ENCODE measurements around the gene DEPDC1.
"Not testable (repeated sequence)": the region's sequence is repeated elsewhere in the genome, so short reads cannot be mapped to it uniquely, and the experiment has no call there.

The DEPDC1 gene

DNA sequence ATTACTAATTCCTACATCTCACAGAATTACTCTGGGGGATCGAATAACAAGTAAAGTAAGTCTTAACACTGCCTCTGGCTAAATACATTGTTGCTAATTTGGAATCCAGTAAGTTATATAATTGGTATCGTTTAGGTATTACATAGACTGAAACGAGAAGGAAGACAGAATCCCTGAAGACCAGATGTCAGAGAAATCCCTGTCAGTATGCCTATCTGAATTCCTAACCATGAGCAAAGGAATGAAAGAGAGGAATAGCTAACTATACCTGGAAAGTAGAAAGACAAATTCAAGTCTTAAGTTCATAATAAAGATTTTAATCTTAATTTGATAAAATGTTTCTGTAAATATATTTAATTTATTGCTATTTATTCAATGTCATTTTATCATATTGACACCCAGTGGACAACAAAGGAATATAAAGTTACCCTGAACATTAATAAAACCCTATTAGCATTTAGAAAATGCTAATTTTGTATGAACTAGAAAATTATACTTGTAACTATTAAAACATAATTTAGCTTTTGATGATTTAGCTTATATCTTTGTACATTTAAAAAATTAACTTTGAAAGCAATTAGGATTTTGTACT is 11.4 kb downstream of the DEPDC1 start:
- peaks cover 79% of the 10 kb centered on the region for H3K36me3 Mint-ChIP-seq (ENCODE audit: low read depth)
- no peaks in the 10 kb centered on the region for H3K27me3 Mint-ChIP-seq (ENCODE audit: low read depth, poor library complexity)
- no peak overlapping the region for H3K27ac Mint-ChIP-seq
- no peaks in the 10 kb centered on the region for H3K4me1 Mint-ChIP-seq
- no peak overlapping the region for H3K4me3 Mint-ChIP-seq
- DNase-seq, result no peak
- TF ChIP-seq, protein P1, sequence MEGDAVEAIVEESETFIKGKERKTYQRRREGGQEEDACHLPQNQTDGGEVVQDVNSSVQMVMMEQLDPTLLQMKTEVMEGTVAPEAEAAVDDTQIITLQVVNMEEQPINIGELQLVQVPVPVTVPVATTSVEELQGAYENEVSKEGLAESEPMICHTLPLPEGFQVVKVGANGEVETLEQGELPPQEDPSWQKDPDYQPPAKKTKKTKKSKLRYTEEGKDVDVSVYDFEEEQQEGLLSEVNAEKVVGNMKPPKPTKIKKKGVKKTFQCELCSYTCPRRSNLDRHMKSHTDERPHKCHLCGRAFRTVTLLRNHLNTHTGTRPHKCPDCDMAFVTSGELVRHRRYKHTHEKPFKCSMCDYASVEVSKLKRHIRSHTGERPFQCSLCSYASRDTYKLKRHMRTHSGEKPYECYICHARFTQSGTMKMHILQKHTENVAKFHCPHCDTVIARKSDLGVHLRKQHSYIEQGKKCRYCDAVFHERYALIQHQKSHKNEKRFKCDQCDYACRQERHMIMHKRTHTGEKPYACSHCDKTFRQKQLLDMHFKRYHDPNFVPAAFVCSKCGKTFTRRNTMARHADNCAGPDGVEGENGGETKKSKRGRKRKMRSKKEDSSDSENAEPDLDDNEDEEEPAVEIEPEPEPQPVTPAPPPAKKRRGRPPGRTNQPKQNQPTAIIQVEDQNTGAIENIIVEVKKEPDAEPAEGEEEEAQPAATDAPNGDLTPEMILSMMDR (IDR thresholded peaks at IDR 0.05), result no peak
- no peaks in the 10 kb centered on the region for H3K9me3 Mint-ChIP-seq

DNA sequence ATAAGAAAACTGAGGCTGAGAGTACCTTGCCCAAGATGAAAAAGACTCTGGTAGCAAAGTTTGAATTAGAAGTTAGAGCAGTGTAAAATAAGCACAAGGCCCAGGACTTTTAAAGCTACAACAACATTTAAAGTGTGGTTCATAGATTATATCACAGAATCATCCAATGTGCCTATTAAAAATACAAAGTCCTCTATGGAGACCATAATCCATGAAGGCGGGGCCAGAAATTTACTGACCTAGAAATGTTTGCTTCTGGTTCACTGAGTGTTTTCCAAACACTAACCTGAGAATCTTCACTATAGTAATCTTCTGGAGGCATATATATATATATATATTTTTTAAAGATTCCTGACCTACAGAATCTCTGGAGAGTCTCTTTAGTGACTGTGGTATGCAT is 12.3 kb downstream of the DEPDC1 start:
- no peaks in the 10 kb centered on the region for H3K4me1 Mint-ChIP-seq
- H3K4me3 Mint-ChIP-seq, result no peak overlapping the region
- H3K9me3 Mint-ChIP-seq, result no peaks in the 10 kb centered on the region
- H3K27ac Mint-ChIP-seq, result no peak overlapping the region
- no peaks in the 10 kb centered on the region for H3K27me3 Mint-ChIP-seq (ENCODE audit: low read depth, poor library complexity)
- H3K36me3 Mint-ChIP-seq (ENCODE audit: low read depth), result peaks cover 77% of the 10 kb centered on the region
- no peak for DNase-seq
- TF ChIP-seq, protein P1 (IDR thresholded peaks at IDR 0.05), result no peak

DNA sequence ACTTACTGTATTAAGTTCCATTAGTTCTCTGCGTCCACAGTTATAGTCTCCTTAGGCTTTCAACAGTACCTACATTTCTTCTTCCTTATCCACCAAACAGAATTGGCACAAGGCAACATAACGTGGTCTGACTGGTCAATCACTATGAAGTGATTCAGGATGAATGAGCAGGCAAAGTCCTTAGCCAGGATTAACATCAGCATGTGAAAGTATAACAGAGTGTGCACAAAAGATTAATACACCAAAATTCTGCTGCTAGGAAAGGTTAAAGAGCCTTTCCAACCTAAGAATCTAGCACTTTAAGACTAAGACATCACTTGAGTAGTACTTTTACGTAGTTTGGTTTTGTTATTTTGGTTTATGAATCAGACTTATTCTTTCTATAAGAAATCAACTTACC is 15.8 kb downstream of the DEPDC1 start:
- H3K36me3 Mint-ChIP-seq (ENCODE audit: low read depth), result peaks cover 69% of the 10 kb centered on the region
- no peaks in the 10 kb centered on the region for H3K4me1 Mint-ChIP-seq
- no peaks in the 10 kb centered on the region for H3K9me3 Mint-ChIP-seq
- no peak overlapping the region for H3K27ac Mint-ChIP-seq
- TF ChIP-seq, protein P1 (IDR thresholded peaks at IDR 0.05), result no peak
- H3K27me3 Mint-ChIP-seq (ENCODE audit: low read depth, poor library complexity), result no peaks in the 10 kb centered on the region
- H3K4me3 Mint-ChIP-seq, result no peak overlapping the region
- no peak for DNase-seq

DNA sequence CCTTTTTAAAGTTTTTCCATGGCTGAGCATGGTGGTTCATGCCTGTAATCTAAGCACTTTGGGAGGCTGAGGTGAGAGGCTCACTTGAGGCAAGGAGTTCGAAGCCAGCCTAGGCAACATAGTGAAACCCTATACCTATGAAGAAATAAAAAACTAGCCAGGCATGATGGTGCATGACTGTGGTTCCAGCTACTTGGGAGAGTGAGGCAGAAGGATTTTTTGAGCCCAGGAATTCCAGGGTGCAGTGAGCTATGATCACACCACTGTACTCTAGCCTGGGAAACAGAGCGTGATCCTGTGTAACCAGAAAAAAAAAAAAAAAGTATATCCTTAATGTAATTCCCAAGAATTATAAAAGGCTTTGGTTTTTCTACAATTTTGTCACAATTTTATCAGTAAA is 17.4 kb downstream of the DEPDC1 start:
- Mint-ChIP-seq H3K4me3 (no peak overlapping the region), H3K4me1 (no peaks in the 10 kb centered on the region), H3K9me3 (no peaks in the 10 kb centered on the region), H3K36me3 (ENCODE audit: low read depth) (peaks cover 68% of the 10 kb centered on the region), H3K27ac (no peak overlapping the region), H3K27me3 (ENCODE audit: low read depth, poor library complexity) (no peaks in the 10 kb centered on the region)
- TF ChIP-seq, protein P1 (IDR thresholded peaks at IDR 0.05), result no peak
- no peak for DNase-seq

DNA sequence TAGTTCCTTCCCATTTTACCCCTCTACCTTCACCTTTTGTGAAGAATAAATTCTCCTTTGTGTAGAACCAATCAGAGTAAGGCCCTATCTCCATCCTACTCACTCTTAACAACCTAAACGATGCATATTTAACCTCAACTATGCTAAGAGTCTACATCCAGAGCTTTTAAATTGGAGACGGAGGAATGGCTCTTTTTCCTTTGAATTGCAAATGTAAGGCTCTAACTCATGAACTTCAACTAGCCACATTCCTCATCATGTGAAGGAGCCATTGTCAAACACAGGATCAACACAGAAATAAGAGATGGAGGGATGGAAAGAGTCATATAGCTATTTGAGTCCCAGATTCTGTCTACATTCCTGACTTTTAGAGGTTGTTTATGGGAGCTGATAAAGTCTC is 18.2 kb downstream of the DEPDC1 start:
- TF ChIP-seq, protein P1 (IDR thresholded peaks at IDR 0.05), result no peak
- no peak for DNase-seq
- H3K27ac Mint-ChIP-seq, result no peak overlapping the region
- H3K36me3 Mint-ChIP-seq (ENCODE audit: low read depth), result peaks cover 68% of the 10 kb centered on the region
- no peak overlapping the region for H3K4me3 Mint-ChIP-seq
- H3K27me3 Mint-ChIP-seq (ENCODE audit: low read depth, poor library complexity), result no peaks in the 10 kb centered on the region
- H3K9me3 Mint-ChIP-seq, result no peaks in the 10 kb centered on the region
- H3K4me1 Mint-ChIP-seq, result no peaks in the 10 kb centered on the region

DNA sequence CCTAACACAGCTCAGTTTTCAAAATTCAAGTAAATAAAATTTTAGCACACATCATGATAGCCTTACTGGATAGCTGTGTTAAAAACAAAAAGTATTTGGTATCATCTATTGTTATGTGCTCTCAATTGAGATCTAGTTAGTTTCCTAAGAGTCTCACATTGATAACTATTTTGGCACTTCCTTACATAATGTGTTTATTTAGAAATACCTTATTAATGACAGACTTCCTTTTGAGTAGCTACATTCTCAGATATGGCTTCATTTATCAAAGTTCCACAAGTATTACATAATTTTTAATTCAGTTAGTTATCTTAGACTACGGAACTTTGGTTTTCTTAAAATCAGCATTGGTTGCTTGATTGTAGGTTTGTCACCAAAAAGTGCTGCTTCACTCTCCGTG is 20.3 kb downstream of the DEPDC1 start:
- H3K27ac Mint-ChIP-seq; H3K9me3 Mint-ChIP-seq; H3K27me3 Mint-ChIP-seq (ENCODE audit: low read depth, poor library complexity); H3K4me3 Mint-ChIP-seq; H3K4me1 Mint-ChIP-seq; DNase-seq: not testable (repeated sequence)
- peaks cover 52% of the 10 kb centered on the region for H3K36me3 Mint-ChIP-seq (ENCODE audit: low read depth)

All from nephron progenitor cell (in vitro differentiated cells).